Spleen (tissue), 11 donors: Measurements from ENCODE around the gene SPG7. TPM values are rescaled to one million over a fixed set of nuclear protein-coding genes. Genes with fewer than 3 reads are reported as not detected.
A peak's percentile ranks its signal among the peaks of the same experiment; 100 is the strongest.

Experiments
- DNase-seq: peaks from one replicate; pipeline ENCODE4 v3.0.0-alpha.2; 2020
- H3K27ac ChIP-seq, 8 donors: fragments of 200-600 bp; sonication (generic) in 7 of 8; 1 replicate in 4 of 8; 2 replicates in 4 of 8; pipeline versions ENCODE4 v1.5.0 to v1.8.0; 2016 to 2021; ENCODE audit warnings: inconsistent platforms in 4 of 8, mild to moderate bottlenecking in 4 of 8, moderate library complexity in 1 of 8
- H3K27me3 ChIP-seq, 7 donors: fragments of 200-600 bp; sonication (generic) in 6 of 7; replicated peaks in 1 of 7; 1 replicate in 4 of 7; 2 replicates in 3 of 7; pipeline versions ENCODE4 v1.5.0 to v1.8.0; 2016 to 2021; ENCODE audit warnings: inconsistent platforms in 3 of 7, mild to moderate bottlenecking in 1 of 7
- H3K36me3 ChIP-seq, 6 donors: fragments of 200-600 bp; sonication (generic) in 5 of 6; 1 replicate in 4 of 6; 2 replicates in 2 of 6; pipeline versions ENCODE4 v1.5.0 to v1.8.0; 2016 to 2021; ENCODE audit warnings: inconsistent platforms in 2 of 6
- H3K4me1 ChIP-seq, 6 donors: fragments of 200-600 bp; sonication (generic) in 5 of 6; 1 replicate in 3 of 6; 2 replicates in 3 of 6; pipeline versions ENCODE4 v1.5.0 to v1.8.0; 2016 to 2021; ENCODE audit warnings: inconsistent platforms in 3 of 6
- H3K4me3 ChIP-seq, 8 donors: fragments of 200-600 bp; sonication (generic) in 7 of 8; 1 replicate in 4 of 8; 2 replicates in 4 of 8; pipeline versions ENCODE4 v1.5.0 to v1.8.0; 2016 to 2021; ENCODE audit warnings: inconsistent platforms in 4 of 8, mild to moderate bottlenecking in 4 of 8, moderate library complexity in 2 of 8
- H3K9me3 ChIP-seq, 8 donors: fragments of 200-600 bp; sonication (generic) in 7 of 8; 1 replicate in 4 of 8; 2 replicates in 4 of 8; pipeline versions ENCODE4 v1.5.0 to v1.8.0; 2016 to 2021; ENCODE audit warnings: inconsistent platforms in 4 of 8
- CTCF ChIP-seq, 11 experiments: fragments of 200-600 bp in 7 of 11; fragments of 450-650 bp in 4 of 11; sonication (generic) in 4 of 11; IDR thresholded peaks in 8 of 11; conservative IDR thresholded peaks in 3 of 11; 1 replicate in 7 of 11; 2 replicates in 4 of 11; pipeline versions ENCODE4 v1.4.0 to v1.8.0; 2016 to 2021; ENCODE audit warnings: antibody characterized with exemption in 11 of 11, inconsistent platforms in 4 of 11, mild to moderate bottlenecking in 1 of 11
- POLR2A ChIP-seq, 3 donors: fragments of 450-650 bp; IDR thresholded peaks; one replicate each; pipeline ENCODE4 v1.5.1; 2017; ENCODE audit warnings: antibody characterized with exemption in 3 of 3, mild to moderate bottlenecking in 1 of 3
- POLR2AphosphoS5 ChIP-seq, 3 donors: sonication (generic); formaldehyde crosslinking; IDR thresholded peaks; one replicate each; pipeline ENCODE4 v1.5.1; 2017; ENCODE audit warnings: antibody characterized with exemption in 3 of 3
- WGBS, 5 donors: extraction: QIAGEN DNeasy Blood & Tissue Kit in 3 of 5; methylation state at CpG; one replicate each; pipeline versions ENCODE4 v1.1.5 to v1.1.7; 2013 to 2018; 5-methylcytosine and 5-hydroxymethylcytosine counted together
- intact Hi-C: fragments of 100-400 bp; cut with DNase I; formaldehyde crosslinking; loops from one replicate; pipeline ENCODE4 v1.15.0; 2023; ENCODE audit warnings: low total_unique reads
- polyA plus RNA-seq, 3 donors: library from polyadenylated mRNA; stranded (reverse); fragments of 200-250 nt; gene quantifications; one replicate each; pipeline ENCODE4 v1.2.1, GENCODE V29; 2013
- total RNA-seq, 7 donors: library from RNA; depleted of rRNA in 3 of 7; stranded (reverse); fragments of >200 nt in 3 of 7; fragmentation: NEBNext Ultra II Directional in 4 of 7; extraction: Animal tissue kit (Norgen Biotek cat#: 25700) in 4 of 7; gene quantifications; one replicate each; pipeline versions ENCODE4 v1.1.0 to v1.2.1, GENCODE V29; 2016 to 2021
- donor health status: healthy with polysubstance abuse.
- donor health status: DM: no; HTN: no; CAD: no; lungs with moderate emphysema.
- donor health status: DM: no; HTN: no; CAD: no.
- donor health status: Bipolar disorder and iron deficiency.
- donor health status: healthy.
- donor health status: DM: no; HTN: no; CAD: no.
- donor health status: DM: yes; HTN: yes; CAD: no.

The SPG7 gene
- total and polyA plus RNA-seq, 10 donors = 64.5 to 260 (median 144) TPM

GRCh38 chr16:89547291-89547690 is 39.1 kb downstream of the SPG7 start:
- H3K9me3 ChIP-seq = no peaks in the 10 kb centered on the region

GRCh38 chr16:89547860-89548259 is 39.7 kb downstream of the SPG7 start:
- Histone ChIP-seq H3K27me3 (no peaks in the 10 kb centered on the region), H3K9me3 (no peaks in the 10 kb centered on the region), H3K4me1 (peaks cover 0 to 19% (median 0%) of the 10 kb centered on the region in 6 donors), H3K4me3 (no peak overlapping the region), H3K36me3 (peaks cover 2 to 95% (median 80%) of the 10 kb centered on the region in 6 donors), H3K27ac (no peak overlapping the region)
- no peak for DNase-seq
- TF ChIP-seq CTCF (IDR thresholded peaks at IDR 0.05 in 8 of 11, conservative IDR thresholded peaks at IDR 0.05 in 3 of 11) (no peak), POLR2AphosphoS5 (IDR thresholded peaks at IDR 0.05) (peak in 2 of 3 donors; percentile 18 to 30)
- WGBS, 5 donors = 96 to 98% (median 96%) methylated on average over 20 of the region's 20 CpGs
- intact Hi-C loops = no loop called here

More at GRCh38 chr16:89547291-89547690, 39.1 kb downstream of the SPG7 start:
- intact Hi-C loops = no loop called here
- Histone ChIP-seq H3K27ac (no peak overlapping the region), H3K36me3 (peaks cover 2 to 91% (median 75%) of the 10 kb centered on the region in 6 donors), H3K4me3 (no peak overlapping the region), H3K4me1 (peaks cover 0 to 19% (median 0%) of the 10 kb centered on the region in 6 donors), H3K27me3 (no peaks in the 10 kb centered on the region)
- TF ChIP-seq CTCF (IDR thresholded peaks at IDR 0.05 in 8 of 11, conservative IDR thresholded peaks at IDR 0.05 in 3 of 11) (no peak), POLR2AphosphoS5 (IDR thresholded peaks at IDR 0.05) (no peak), POLR2A (IDR thresholded peaks at IDR 0.05) (no peak)
- 94 to 96% (median 95%) methylated on average over 17 of the region's 17 CpGs for WGBS, 5 donors
- no peak for DNase-seq

GRCh38 chr16:89548344-89549006 is 40.3 kb downstream of the SPG7 start:
- Histone ChIP-seq H3K27ac (peak overlapping the region in 1 of 8 donors; percentile 37), H3K9me3 (no peaks in the 10 kb centered on the region), H3K4me1 (peaks cover 0 to 19% (median 0%) of the 10 kb centered on the region in 6 donors), H3K27me3 (no peaks in the 10 kb centered on the region), H3K36me3 (peaks cover 2 to 100% (median 87%) of the 10 kb centered on the region in 6 donors), H3K4me3 (no peak overlapping the region)
- 82 to 88% (median 83%) methylated on average over 26 to 28 of the region's 28 CpGs for WGBS, 5 donors
- TF ChIP-seq POLR2AphosphoS5 (IDR thresholded peaks at IDR 0.05) (no peak), POLR2A (IDR thresholded peaks at IDR 0.05) (no peak), CTCF (IDR thresholded peaks at IDR 0.05 in 8 of 11, conservative IDR thresholded peaks at IDR 0.05 in 3 of 11) (no peak)
- intact Hi-C loops = no loop called here
- no peak for DNase-seq

- H3K27ac ChIP-seq = peak overlapping the region in 2 of 8 donors; percentile 5 to 37
- H3K4me1 ChIP-seq = peaks cover 0 to 19% (median 0%) of the 10 kb centered on the region in 6 donors
- peaks cover 2 to 100% (median 92%) of the 10 kb centered on the region in 6 donors for H3K36me3 ChIP-seq
- no peaks in the 10 kb centered on the region for H3K9me3 ChIP-seq
- WGBS, 5 donors = 66 to 83% (median 74%) methylated on average over 10 of the region's 10 CpGs
- H3K4me3 ChIP-seq = no peak overlapping the region
- DNase-seq = no peak
- TF ChIP-seq POLR2AphosphoS5 (IDR thresholded peaks at IDR 0.05) (no peak), POLR2A (IDR thresholded peaks at IDR 0.05) (no peak), CTCF (IDR thresholded peaks at IDR 0.05 in 8 of 11, conservative IDR thresholded peaks at IDR 0.05 in 3 of 11) (no peak)
- intact Hi-C loops = no loop called here
- H3K27me3 ChIP-seq = no peaks in the 10 kb centered on the region
These were observed 41.0 kb downstream of the SPG7 start for GRCh38 chr16:89549007-89549700.
